OCI-LY7 (cell line): Measurements from ENCODE around the gene HIRIP3. TPM values are rescaled to one million over a fixed set of nuclear protein-coding genes. Genes with fewer than 3 reads are reported as not detected.
"Not testable (repeated sequence)": the region's sequence is repeated elsewhere in the genome, so short reads cannot be mapped to it uniquely, and the experiment has no call there.

Source experiments
- BruUV-seq: library from RNA; stranded (reverse); fragments of 400-500 nt; replicated peaks from 2 replicates; lab custom pipeline; 2021; lab: Mats Ljungman, UMichigan
- CTCF ChIA-PET: fragments of 300-600 bp; sonication (Branson Sonifier 250); formaldehyde crosslinking; loops from one replicate; lab custom pipeline; 2022; ENCODE audit warnings: antibody characterized with exemption; ENCODE audit not compliant: unreplicated experiment; lab: Charles Lee
- POLR2A ChIA-PET: fragments of 300-600 bp; sonication (Branson Sonifier 250); formaldehyde crosslinking; loops from one replicate; lab custom pipeline; 2022; ENCODE audit warnings: antibody characterized with exemption; lab: Charles Lee
- DNase-seq: peaks from one replicate; pipeline ENCODE4 v3.0.0-alpha.2; 2015; ENCODE audit warnings: low spot score
- H2AFZ ChIP-seq: fragments of 200-600 bp; sonication (generic), shearing (Covaris generic); 2 replicates; pipeline ENCODE4 v1.6.1; 2014; ENCODE audit warnings: mild to moderate bottlenecking, antibody characterized with exemption, low read length, moderate library complexity
- H3K27ac ChIP-seq: fragments of 200-600 bp; sonication (generic); 2 replicates; pipeline ENCODE4 v1.5.1; 2014; ENCODE audit warnings: mixed run types, low read depth, mild to moderate bottlenecking, moderate library complexity, low read length, inconsistent platforms; ENCODE audit not compliant: poor library complexity, severe bottlenecking
- H3K36me3 ChIP-seq: fragments of 200-600 bp; sonication (generic); 2 replicates; pipeline ENCODE4 v1.6.1; 2014; ENCODE audit warnings: mild to moderate bottlenecking, antibody characterized with exemption, low read length, moderate library complexity, mixed read lengths; ENCODE audit not compliant: insufficient read depth
- H3K4me1 ChIP-seq: fragments of 200-600 bp; sonication (generic); 2 replicates; pipeline ENCODE4 v1.5.1; 2014; ENCODE audit warnings: mild to moderate bottlenecking, low read length; ENCODE audit not compliant: insufficient read depth, poor library complexity, severe bottlenecking
- H3K4me2 ChIP-seq: fragments of 200-600 bp; sonication (generic); 2 replicates; pipeline ENCODE4 v1.6.1; 2014; ENCODE audit warnings: mild to moderate bottlenecking, low read length
- H3K4me3 ChIP-seq: fragments of 200-600 bp; sonication (generic); 2 replicates; pipeline ENCODE4 v1.5.1; 2014; ENCODE audit warnings: mild to moderate bottlenecking, low read depth, low read length; ENCODE audit not compliant: poor library complexity, severe bottlenecking
- H3K79me2 ChIP-seq: fragments of 200-600 bp; sonication (generic); 2 replicates; pipeline ENCODE4 v1.6.1; 2016; ENCODE audit warnings: low read depth, mild to moderate bottlenecking, low read length, moderate library complexity, mixed read lengths; ENCODE audit not compliant: insufficient read depth
- H3K9me2 ChIP-seq: fragments of 200-600 bp; sonication (generic); 2 replicates; pipeline ENCODE4 v1.6.1; 2016; ENCODE audit warnings: mild to moderate bottlenecking, low read length, mixed read lengths; ENCODE audit not compliant: insufficient read depth
- H3K9me3 ChIP-seq: fragments of 200-600 bp; sonication (generic); 2 replicates; pipeline ENCODE4 v1.6.1; 2014; ENCODE audit warnings: mild to moderate bottlenecking, mixed run types, low read length, mixed read lengths
- H4K20me1 ChIP-seq: fragments of 200-600 bp; sonication (generic); 2 replicates; pipeline ENCODE4 v1.6.1; 2014; ENCODE audit warnings: mild to moderate bottlenecking, antibody characterized with exemption, low read length, moderate library complexity, mixed read lengths; ENCODE audit not compliant: insufficient read depth
- EZH2phosphoT487 ChIP-seq: fragments of 200-600 bp; sonication (generic); IDR thresholded peaks from 2 replicates; pipeline ENCODE4 v1.6.1; 2018; ENCODE audit warnings: low read depth, borderline replicate concordance, mild to moderate bottlenecking, mixed run types, antibody characterized with exemption, low read length, moderate library complexity, mixed read lengths
- intact Hi-C: fragments of 100-400 bp; cut with micrococcal nuclease; formaldehyde crosslinking; loops from one replicate; pipeline ENCODE4 v1.10.0; 2022; ENCODE audit not compliant: unreplicated experiment
- total RNA-seq, 2 experiments: library from RNA; depleted of rRNA in 1 of 2; stranded (reverse); fragments of >200 nt in 1 of 2; shearing (Covaris generic) in 1 of 2; gene quantifications; 2 replicates each; pipeline ENCODE4 v1.2.3, GENCODE V29; 2014 to 2022
- TF ChIP-seq, protein P1 (sequence below): fragments of 200-600 bp; sonication (generic); conservative IDR thresholded peaks from 2 replicates; pipeline ENCODE4 v1.5.1; 2014; ENCODE audit warnings: mild to moderate bottlenecking, antibody characterized with exemption, low read length, moderate library complexity, mixed read lengths

Gene HIRIP3
- total RNA-seq, 2 experiments from 2014 or later: 43.2 to 60.4 TPM

DNA sequence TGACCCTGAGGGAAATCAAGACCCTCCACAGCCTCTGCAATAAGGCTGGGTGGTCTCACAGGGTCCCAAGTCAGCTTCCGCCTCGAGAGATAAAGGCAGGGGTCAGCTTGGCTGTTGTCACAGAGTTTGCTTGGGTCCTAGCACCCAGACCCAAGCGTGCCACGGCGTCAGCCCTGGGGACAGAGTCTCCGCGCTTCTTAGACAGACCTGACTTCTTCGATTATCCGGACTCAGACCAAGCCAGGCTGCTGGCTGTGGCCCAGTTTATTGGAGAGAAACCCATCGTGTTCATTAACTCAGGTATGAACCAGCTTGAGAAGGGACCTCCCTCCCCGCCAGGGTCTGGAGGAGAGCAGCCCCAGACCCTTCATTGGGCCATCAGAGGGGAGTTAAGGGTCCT is 28.2 kb upstream of the HIRIP3 start:
- no peak overlapping the region for H2AFZ ChIP-seq
- no TSS peak for BruUV-seq
- H3K9me2 ChIP-seq: no peaks in the 10 kb centered on the region
- CTCF ChIA-PET: no interaction called here
- no peak overlapping the region for H3K4me3 ChIP-seq
- H3K79me2 ChIP-seq: no peaks in the 10 kb centered on the region
- H4K20me1 ChIP-seq: no peaks in the 10 kb centered on the region
- H3K4me1 ChIP-seq: no peaks in the 10 kb centered on the region
- H3K4me2 ChIP-seq: no peak overlapping the region
- POLR2A ChIA-PET: no interaction called here
- H3K27ac ChIP-seq: no peak overlapping the region
- no peaks in the 10 kb centered on the region for H3K9me3 ChIP-seq
- intact Hi-C loops: loop anchor here (5.0 kb wide), 2 partner anchors 146 to 161 kb away; partner anchors contain the start of gene CDIPT
- no peak for DNase-seq
- TF ChIP-seq EZH2phosphoT487: no peak
- TF ChIP-seq, protein P1, sequence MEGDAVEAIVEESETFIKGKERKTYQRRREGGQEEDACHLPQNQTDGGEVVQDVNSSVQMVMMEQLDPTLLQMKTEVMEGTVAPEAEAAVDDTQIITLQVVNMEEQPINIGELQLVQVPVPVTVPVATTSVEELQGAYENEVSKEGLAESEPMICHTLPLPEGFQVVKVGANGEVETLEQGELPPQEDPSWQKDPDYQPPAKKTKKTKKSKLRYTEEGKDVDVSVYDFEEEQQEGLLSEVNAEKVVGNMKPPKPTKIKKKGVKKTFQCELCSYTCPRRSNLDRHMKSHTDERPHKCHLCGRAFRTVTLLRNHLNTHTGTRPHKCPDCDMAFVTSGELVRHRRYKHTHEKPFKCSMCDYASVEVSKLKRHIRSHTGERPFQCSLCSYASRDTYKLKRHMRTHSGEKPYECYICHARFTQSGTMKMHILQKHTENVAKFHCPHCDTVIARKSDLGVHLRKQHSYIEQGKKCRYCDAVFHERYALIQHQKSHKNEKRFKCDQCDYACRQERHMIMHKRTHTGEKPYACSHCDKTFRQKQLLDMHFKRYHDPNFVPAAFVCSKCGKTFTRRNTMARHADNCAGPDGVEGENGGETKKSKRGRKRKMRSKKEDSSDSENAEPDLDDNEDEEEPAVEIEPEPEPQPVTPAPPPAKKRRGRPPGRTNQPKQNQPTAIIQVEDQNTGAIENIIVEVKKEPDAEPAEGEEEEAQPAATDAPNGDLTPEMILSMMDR: no peak
- no peaks in the 10 kb centered on the region for H3K36me3 ChIP-seq

DNA sequence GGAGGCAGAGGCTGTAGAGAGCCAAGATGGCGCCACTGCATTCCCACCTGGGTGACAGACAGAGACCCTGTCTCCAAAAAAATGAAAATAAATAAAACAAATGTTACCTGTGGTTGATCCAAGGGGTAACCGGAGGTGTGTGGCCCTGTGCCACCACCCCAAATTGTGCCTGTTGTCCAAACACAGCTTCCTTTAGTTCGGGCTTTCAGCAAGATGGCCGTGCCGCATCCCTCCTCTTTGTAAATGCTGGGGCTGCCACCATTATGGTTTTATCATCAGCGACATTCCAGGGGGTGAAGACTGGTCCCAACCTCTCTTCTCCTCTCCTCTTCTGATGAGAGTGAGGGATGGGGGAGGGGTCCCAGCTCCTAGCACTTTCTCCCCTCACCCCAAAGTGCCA is 27.5 kb upstream of the HIRIP3 start, which contains the start of gene C16orf92:
C16orf92 (plus strand) TSS at position 312 of the 400 bp plus-strand sequence. CDS start 143 bp downstream, outside the sequence.
- Histone ChIP-seq H4K20me1 (no peaks in the 10 kb centered on the region), H3K27ac (no peak within 1 kb of the TSS), H3K9me3 (no peaks in the 10 kb centered on the region), H3K4me1 (no peaks in the 10 kb centered on the region), H2AFZ (no peak within 1 kb of the TSS), H3K79me2 (no peaks in the 10 kb centered on the region), H3K4me3 (no peak within 1 kb of the TSS), H3K4me2 (no peak within 1 kb of the TSS), H3K9me2 (no peaks in the 10 kb centered on the region), H3K36me3 (no peaks in the 10 kb centered on the region)
- intact Hi-C loops: loop anchor here (5.0 kb wide), 2 partner anchors 146 to 161 kb away; partner anchors contain the start of gene CDIPT
- CTCF ChIA-PET: no interaction called here
- no peak for TF ChIP-seq EZH2phosphoT487
- TF ChIP-seq, protein P1: no peak
- BruUV-seq: no TSS peak
- POLR2A ChIA-PET: no interaction called here
- no peak for DNase-seq

DNA sequence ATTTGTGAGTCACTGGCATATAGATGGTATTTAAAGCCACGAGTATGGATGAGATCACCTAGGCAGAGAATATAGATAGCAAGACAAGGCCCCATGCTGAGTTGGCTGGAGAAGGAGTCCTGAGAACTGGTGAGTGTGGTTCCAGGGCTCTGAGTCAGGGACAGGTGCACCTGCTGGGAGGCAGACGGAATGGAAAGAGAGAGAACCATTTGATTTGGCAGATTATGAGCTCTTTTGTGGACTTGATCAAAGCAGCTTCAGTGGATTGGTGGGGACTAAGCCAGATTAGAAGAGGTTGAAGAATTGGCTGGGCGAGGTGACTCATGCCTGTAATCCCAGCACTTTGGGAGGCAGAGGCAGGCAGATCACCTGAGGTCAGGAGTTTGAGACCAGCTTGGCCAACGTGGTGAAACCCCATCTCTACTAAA is 23.3 kb upstream of the HIRIP3 start:
- Histone ChIP-seq H3K4me1 (no peaks in the 10 kb centered on the region), H4K20me1 (no peaks in the 10 kb centered on the region), H3K9me2 (no peaks in the 10 kb centered on the region), H3K27ac (no peak overlapping the region), H2AFZ (no peak overlapping the region), H3K9me3 (no peaks in the 10 kb centered on the region), H3K79me2 (no peaks in the 10 kb centered on the region), H3K4me2 (no peak overlapping the region), H3K36me3 (no peaks in the 10 kb centered on the region), H3K4me3 (no peak overlapping the region)
- BruUV-seq: no TSS peak
- POLR2A ChIA-PET: no interaction called here
- intact Hi-C loops: no loop called here
- DNase-seq: no peak
- CTCF ChIA-PET: interaction anchor here (1.1 kb wide), 2 partner anchors 14 to 46 kb away, joined by 4 read pairs; no protein-coding TSS in a partner anchor
- no peak for TF ChIP-seq EZH2phosphoT487
- TF ChIP-seq, protein P1: no peak

DNA sequence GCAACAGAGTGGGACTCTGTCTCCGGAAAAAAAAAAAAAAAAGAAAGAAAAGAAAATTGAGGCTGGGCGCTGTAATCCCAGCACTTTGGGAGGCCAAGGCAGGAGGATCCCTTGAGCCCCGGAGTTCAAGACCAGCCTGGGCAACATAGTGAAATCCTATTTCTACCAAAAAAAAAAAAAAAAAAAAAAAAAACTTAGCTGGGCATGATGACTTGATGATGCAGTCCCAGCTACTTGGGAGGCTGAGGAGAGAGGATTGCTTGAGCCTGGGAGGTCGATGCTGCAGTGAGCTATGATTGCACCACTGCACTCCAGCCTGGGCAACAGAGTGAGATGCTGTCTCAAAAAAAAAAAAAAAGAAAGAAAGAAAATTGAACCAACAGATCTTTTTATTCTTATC is 22.5 kb upstream of the HIRIP3 start:
- H3K79me2 ChIP-seq, H3K9me3 ChIP-seq, H4K20me1 ChIP-seq, BruUV-seq, H3K4me2 ChIP-seq, H2AFZ ChIP-seq, DNase-seq, H3K4me3 ChIP-seq, intact Hi-C loops, H3K4me1 ChIP-seq, H3K9me2 ChIP-seq, H3K27ac ChIP-seq, POLR2A ChIA-PET, H3K36me3 ChIP-seq: not testable (repeated sequence)
- CTCF ChIA-PET: interaction anchor here (0.5 kb wide), 1 partner anchor 104 kb away, joined by 6 read pairs; no protein-coding TSS in a partner anchor
